Fibroblast of pulmonary artery (primary cell): ENCODE data around the gene SGK1.
"Not testable (repeated sequence)": the region's sequence is repeated elsewhere in the genome, so short reads cannot be mapped to it uniquely, and the experiment has no call there.

Experiments
- DNase-seq: peaks from one replicate; pipeline ENCODE4 v3.0.0-alpha.2; 2010; ENCODE audit warnings: low read depth
- H3K4me3 ChIP-seq: replicated peaks from 2 replicates; pipeline ENCODE4 v1.5.1; 2011; ENCODE audit warnings: low read depth, mild to moderate bottlenecking, control low read depth, low read length, moderate library complexity
- CTCF ChIP-seq: IDR thresholded peaks from 2 replicates; pipeline ENCODE4 v1.5.1; 2011; ENCODE audit warnings: mild to moderate bottlenecking, control low read depth, low read length, inconsistent platforms; ENCODE audit errors: missing control alignments

Gene SGK1

GRCh38 chr6:134195985-134196384 is 121.9 kb downstream of the SGK1 start:
- no peak for TF ChIP-seq CTCF
- no peak for DNase-seq
- H3K4me3 ChIP-seq: no peak overlapping the region

- DNase-seq: peak; percentile 52
- no peak overlapping the region for H3K4me3 ChIP-seq
- no peak for TF ChIP-seq CTCF
These were observed 122.6 kb downstream of the SGK1 start for GRCh38 chr6:134195164-134195906.

GRCh38 chr6:134193536-134194498 is 124.1 kb downstream of the SGK1 start:
- no peak for TF ChIP-seq CTCF
- no peak overlapping the region for H3K4me3 ChIP-seq
- DNase-seq: no peak

- H3K4me3 ChIP-seq, DNase-seq: not testable (repeated sequence)
These were observed 125.3 kb downstream of the SGK1 start for GRCh38 chr6:134192609-134193008.

GRCh38 chr6:134190883-134191282 is 127.0 kb downstream of the SGK1 start:
- DNase-seq: no peak
- no peak for TF ChIP-seq CTCF
- H3K4me3 ChIP-seq: no peak overlapping the region

- H3K4me3 ChIP-seq: no peak overlapping the region
- no peak for TF ChIP-seq CTCF
- DNase-seq: no peak
These were observed 130.2 kb downstream of the SGK1 start for GRCh38 chr6:134187751-134188150.

GRCh38 chr6:134187154-134187553 is 130.8 kb downstream of the SGK1 start:
- no peak overlapping the region for H3K4me3 ChIP-seq
- no peak for DNase-seq
- TF ChIP-seq CTCF: no peak
